Testis (tissue), 3 donors: ENCODE measurements around the gene CST6. TPM values are rescaled to one million over a fixed set of nuclear protein-coding genes. Genes with fewer than 3 reads are reported as not detected.
"Not testable (repeated sequence)": the region's sequence is repeated elsewhere in the genome, so short reads cannot be mapped to it uniquely, and the experiment has no call there.

Experiments
- DNase-seq: peaks from one replicate; pipeline ENCODE4 v3.0.0-alpha.2; 2019
- H3K27ac ChIP-seq, 2 donors: fragments of 200-600 bp; sonication (generic); one replicate each; pipeline ENCODE4 v1.5.1; 2019
- H3K27me3 ChIP-seq: fragments of 200-600 bp; sonication (generic); one replicate; pipeline ENCODE4 v1.5.1; 2019
- H3K36me3 ChIP-seq: fragments of 200-600 bp; sonication (generic); one replicate; pipeline ENCODE4 v1.5.1; 2017; ENCODE audit warnings: low read depth; ENCODE audit errors: missing control alignments
- H3K4me1 ChIP-seq: fragments of 200-600 bp; sonication (generic); one replicate; pipeline ENCODE4 v1.5.1; 2019
- H3K4me3 ChIP-seq, 2 donors: fragments of 200-600 bp; sonication (generic); one replicate each; pipeline ENCODE4 v1.5.1; 2017 to 2019
- H3K9me3 ChIP-seq: fragments of 200-600 bp; sonication (generic); one replicate; pipeline ENCODE4 v1.5.1; 2017
- POLR2A ChIP-seq: fragments of 450-650 bp; IDR thresholded peaks from one replicate; pipeline ENCODE4 v1.6.1; 2017; ENCODE audit warnings: antibody characterized with exemption, mild to moderate bottlenecking, moderate library complexity
- WGBS, 2 donors: methylation state at CpG; one replicate each; pipeline ENCODE4 v1.1.5; 2018; 5-methylcytosine and 5-hydroxymethylcytosine counted together
- intact Hi-C: fragments of 100-400 bp; cut with DNase I; formaldehyde crosslinking; loops from one replicate; pipeline ENCODE4 v1.15.1; 2023; ENCODE audit warnings: low total_unique reads
- polyA plus RNA-seq: library from polyadenylated mRNA; stranded (reverse); fragments of 350-450 nt; fragmentation: Illumina TruSeq; extraction: RNeasy Lipid Tissue Mini Kit (QIAGEN cat#74804); gene quantifications from one replicate; pipeline ENCODE4 v1.2.3, GENCODE V29; 2014; ENCODE audit warnings: low read depth, low replicate concordance; ENCODE audit not compliant: insufficient read depth
- total RNA-seq, 2 donors: library from RNA; depleted of rRNA; stranded (reverse); fragments of >200 nt; gene quantifications; one replicate each; pipeline ENCODE4 v1.2.3, GENCODE V29; 2016
- TF ChIP-seq, protein P1 (sequence below), 3 experiments: fragments of 450-650 bp in 2 of 3; fragments of 200-600 bp in 1 of 3; sonication (generic) in 1 of 3; IDR thresholded peaks; one replicate each; pipeline ENCODE4 v1.5.1; 2016 to 2019; ENCODE audit warnings: antibody characterized with exemption in 3 of 3, mild to moderate bottlenecking in 2 of 3, moderate library complexity in 1 of 3

The CST6 gene
- total and polyA plus RNA-seq, 3 donors from 2014 or later, result 3.0 to 11.9 (median 6.6) TPM

DNA sequence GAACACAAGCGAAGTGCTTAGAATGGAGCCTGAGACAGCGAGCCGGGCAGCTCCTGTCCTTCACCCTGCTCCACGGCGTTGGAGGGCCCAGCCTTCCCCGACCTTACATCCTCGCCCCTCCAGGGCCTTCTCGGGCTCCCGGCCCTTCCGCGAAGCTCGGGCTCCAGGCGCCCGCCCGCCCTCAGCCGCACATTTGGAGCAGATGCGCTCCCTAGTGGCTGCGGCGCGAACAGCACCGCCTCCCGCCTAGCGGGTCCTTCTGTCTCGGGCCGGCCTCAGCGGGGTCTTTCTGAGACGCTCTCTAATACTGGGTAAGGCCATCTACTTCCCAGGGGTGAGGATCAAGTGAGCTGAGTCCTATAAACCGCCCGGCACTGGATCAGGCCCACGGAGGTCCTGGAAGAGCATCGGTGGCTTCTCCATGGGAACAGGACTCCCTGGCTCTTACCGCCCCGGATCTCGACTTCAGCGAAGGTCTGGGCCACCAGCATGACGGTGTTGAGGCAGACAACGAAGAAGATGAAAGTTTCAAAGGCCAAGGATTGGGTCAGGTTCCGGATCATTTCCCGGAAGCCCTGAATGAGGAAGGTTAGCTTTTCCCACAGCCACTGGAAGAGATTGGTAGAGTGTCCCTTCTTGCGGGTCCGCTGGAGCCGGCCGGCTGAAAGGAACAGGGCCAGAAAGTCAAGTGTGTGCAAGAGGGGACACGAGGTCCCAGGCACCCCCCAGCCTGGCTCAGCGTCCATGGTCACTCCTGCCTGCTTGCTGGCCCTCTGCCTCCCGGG, 10.8 kb downstream of the CST6 start:
- TF ChIP-seq, protein P1, sequence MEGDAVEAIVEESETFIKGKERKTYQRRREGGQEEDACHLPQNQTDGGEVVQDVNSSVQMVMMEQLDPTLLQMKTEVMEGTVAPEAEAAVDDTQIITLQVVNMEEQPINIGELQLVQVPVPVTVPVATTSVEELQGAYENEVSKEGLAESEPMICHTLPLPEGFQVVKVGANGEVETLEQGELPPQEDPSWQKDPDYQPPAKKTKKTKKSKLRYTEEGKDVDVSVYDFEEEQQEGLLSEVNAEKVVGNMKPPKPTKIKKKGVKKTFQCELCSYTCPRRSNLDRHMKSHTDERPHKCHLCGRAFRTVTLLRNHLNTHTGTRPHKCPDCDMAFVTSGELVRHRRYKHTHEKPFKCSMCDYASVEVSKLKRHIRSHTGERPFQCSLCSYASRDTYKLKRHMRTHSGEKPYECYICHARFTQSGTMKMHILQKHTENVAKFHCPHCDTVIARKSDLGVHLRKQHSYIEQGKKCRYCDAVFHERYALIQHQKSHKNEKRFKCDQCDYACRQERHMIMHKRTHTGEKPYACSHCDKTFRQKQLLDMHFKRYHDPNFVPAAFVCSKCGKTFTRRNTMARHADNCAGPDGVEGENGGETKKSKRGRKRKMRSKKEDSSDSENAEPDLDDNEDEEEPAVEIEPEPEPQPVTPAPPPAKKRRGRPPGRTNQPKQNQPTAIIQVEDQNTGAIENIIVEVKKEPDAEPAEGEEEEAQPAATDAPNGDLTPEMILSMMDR (IDR thresholded peaks at IDR 0.05), result peak; percentile 74 to 95 (median 91)
- no peak for TF ChIP-seq POLR2A

DNA sequence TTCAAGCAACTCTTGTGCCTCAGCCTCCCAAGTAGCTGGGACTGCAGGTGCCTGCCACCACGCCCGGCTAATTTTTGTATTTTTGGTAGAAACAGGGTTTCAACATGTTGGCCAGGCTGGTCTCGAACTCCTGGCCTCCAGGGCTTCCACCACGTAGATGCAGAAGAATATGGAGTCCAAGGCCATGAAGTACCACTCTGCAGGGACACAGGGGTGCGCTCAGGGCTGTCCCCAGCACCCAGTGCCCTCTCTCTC, 11.3 kb downstream of the CST6 start:
- 75 to 77% methylated on average over 5 of the region's 5 CpGs for WGBS, 2 donors
- not testable (repeated sequence) for H3K9me3 ChIP-seq

More for the DNA sequence above, 10.8 kb downstream of the CST6 start:
- 14 to 17% methylated on average over 28 to 46 of the region's 46 CpGs for WGBS, 2 donors
- intact Hi-C loops, result no loop called here
- peaks cover 6% of the 10 kb centered on the region for H3K4me1 ChIP-seq
- peak overlapping the region; percentile 27 for H3K4me3 ChIP-seq
- no peaks in the 10 kb centered on the region for H3K27me3 ChIP-seq
- H3K27ac ChIP-seq, result no peak overlapping the region
- DNase-seq, result peak; percentile 84
- H3K9me3 ChIP-seq, result no peaks in the 10 kb centered on the region
- no peaks in the 10 kb centered on the region for H3K36me3 ChIP-seq

DNA sequence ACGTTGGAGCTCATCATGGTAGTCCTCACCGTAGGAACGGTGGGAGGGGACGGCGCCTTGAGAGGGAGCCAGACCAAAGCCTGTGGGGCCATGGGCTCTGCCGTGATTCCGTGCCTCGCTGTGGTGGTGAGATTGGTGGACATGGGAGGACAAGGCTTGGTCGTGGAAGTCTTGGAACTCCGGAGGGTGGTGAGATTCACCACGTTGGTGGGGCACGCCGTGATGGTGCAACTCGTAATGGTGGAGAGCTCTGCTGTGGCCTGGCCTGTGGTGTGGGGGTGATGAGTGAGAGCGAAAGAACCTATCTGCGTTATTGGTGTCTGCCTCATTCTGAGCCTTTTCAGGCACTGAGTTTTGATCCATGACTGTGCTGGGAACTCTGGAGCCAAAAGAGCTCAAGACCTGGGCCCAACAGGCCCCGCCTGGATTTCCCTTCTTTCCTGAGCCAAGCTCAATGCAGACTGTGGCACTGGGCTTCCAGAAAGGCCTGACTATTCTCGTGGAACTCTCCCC, 14.3 kb downstream of the CST6 start, which contains the start of gene CATSPER1:
Gene CATSPER1, minus strand, starts transcription at position 463 of the 513 bp plus-strand sequence. Its CDS starts 100 bp downstream, at position 363.
- no peak for DNase-seq
- Histone ChIP-seq H3K4me3 (no peak within 1 kb of the TSS), H3K27me3 (no peaks in the 10 kb centered on the region), H3K27ac (no peak within 1 kb of the TSS), H3K9me3 (no peaks in the 10 kb centered on the region), H3K36me3 (no peaks in the 10 kb centered on the region), H3K4me1 (peaks cover 6% of the 10 kb centered on the region)
- no peak for TF ChIP-seq POLR2A
- TF ChIP-seq, protein P1 (IDR thresholded peaks at IDR 0.05), result no peak
- WGBS, 2 donors, result 88 to 91% methylated on average over 18 of the region's 18 CpGs
- intact Hi-C loops, result no loop called here

More for the DNA sequence above, 11.3 kb downstream of the CST6 start:
- H3K4me3 ChIP-seq, H3K27me3 ChIP-seq, H3K27ac ChIP-seq, DNase-seq, H3K36me3 ChIP-seq, intact Hi-C loops, H3K4me1 ChIP-seq: not testable (repeated sequence)

DNA sequence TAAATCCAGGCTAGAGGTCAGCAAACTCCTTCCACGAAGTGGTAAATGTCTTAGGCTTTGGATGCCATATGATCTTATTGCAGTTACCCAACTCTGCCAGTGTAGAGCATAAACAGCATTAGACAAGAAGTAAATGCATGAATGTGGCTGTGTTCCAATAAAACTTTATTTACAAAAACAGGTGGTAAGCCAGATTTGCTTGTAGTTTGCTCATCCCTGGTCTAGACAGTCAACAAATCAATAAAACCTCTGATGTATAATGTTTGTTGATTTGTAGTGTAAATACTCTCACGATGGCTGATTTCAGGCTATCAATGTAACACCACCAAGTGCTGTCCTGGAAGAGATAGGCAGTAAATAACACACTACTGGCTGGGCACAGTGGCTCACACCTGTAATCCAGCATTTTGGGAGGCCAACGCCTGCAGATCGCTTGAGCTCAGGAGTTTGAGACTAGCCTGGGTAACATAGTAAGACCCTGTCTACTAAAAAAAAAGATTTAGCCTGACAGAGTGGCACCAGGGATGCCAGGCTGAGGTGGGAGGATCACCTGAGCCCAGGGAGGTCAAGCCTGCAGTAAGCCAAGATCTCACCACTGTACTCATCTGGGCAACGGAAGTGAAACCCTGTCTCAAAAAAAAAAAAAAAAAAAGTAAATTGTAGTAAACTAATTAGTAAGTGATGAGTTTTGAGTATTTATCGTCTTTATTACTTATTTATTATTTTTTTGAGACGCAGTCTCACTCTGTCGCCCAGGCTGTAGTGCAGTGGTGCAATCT, 21.3 kb downstream of the CST6 start:
- intact Hi-C loops, result no loop called here
- no peak overlapping the region for H3K4me3 ChIP-seq
- 85 to 86% methylated on average over 8 of the region's 8 CpGs for WGBS, 2 donors
- DNase-seq, result no peak
- no peaks in the 10 kb centered on the region for H3K9me3 ChIP-seq
- TF ChIP-seq, protein P1 (IDR thresholded peaks at IDR 0.05), result no peak
- TF ChIP-seq POLR2A, result no peak
- no peaks in the 10 kb centered on the region for H3K36me3 ChIP-seq
- H3K27ac ChIP-seq, result no peak overlapping the region
- no peaks in the 10 kb centered on the region for H3K4me1 ChIP-seq
- no peaks in the 10 kb centered on the region for H3K27me3 ChIP-seq

DNA sequence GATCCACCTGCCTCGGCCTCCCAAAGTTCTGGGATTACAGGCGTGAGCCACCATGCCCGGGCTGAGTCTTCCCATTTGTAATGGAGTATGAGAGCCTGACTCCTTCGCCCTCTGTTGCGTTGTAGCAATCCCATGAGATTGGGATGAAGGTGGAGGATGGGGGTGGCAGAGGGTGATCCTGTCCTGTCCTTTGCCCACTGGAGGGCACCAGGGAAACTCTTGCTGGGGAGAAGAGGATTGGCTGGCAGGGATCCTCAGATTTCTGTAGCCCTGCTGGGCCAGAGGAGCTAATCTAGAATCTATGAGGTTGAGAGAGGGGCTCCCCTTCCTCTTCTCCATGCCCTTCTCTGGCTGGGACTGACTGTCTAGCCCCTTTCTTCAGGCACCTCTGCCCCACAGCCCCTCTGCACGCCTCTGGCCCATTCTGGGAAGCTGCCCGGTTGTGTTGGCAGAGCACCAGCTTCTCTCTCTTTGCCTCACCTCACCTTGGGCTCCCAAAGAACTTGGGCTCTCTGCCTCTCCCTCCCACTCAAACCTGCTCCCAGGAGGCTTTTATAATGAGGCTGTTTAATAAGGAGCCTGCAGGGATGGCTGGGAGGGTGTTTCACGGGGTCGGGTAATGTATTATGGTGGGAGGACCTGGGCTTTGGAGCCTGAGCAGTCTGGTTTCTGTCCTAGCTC, 24.0 kb downstream of the CST6 start:
- intact Hi-C loops, result no loop called here
- 65 to 67% methylated on average over 9 of the region's 9 CpGs for WGBS, 2 donors
- Histone ChIP-seq H3K36me3 (no peaks in the 10 kb centered on the region), H3K27ac (no peak overlapping the region), H3K9me3 (no peaks in the 10 kb centered on the region), H3K4me1 (no peaks in the 10 kb centered on the region), H3K4me3 (no peak overlapping the region), H3K27me3 (no peaks in the 10 kb centered on the region)
- no peak for DNase-seq
- TF ChIP-seq POLR2A, result no peak
- TF ChIP-seq, protein P1 (IDR thresholded peaks at IDR 0.05), result no peak
